Sigmoid colon (tissue), 7 donors: Measurements from ENCODE around the gene MYO7A. TPM values are rescaled to one million over a fixed set of nuclear protein-coding genes. Genes with fewer than 3 reads are reported as not detected.

Experiments used
- DNase-seq: peaks from one replicate; pipeline ENCODE4 v3.0.0-alpha.2; 2019
- H3K27ac ChIP-seq, 4 donors: fragments of 200-600 bp; sonication (generic); one replicate each; pipeline ENCODE4 v1.5.1; 2016 to 2019; ENCODE audit warnings: mild to moderate bottlenecking in 1 of 4
- H3K27me3 ChIP-seq, 3 donors: fragments of 200-600 bp; sonication (generic); one replicate each; pipeline ENCODE4 v1.5.1; 2019; ENCODE audit warnings: mild to moderate bottlenecking in 1 of 3
- H3K36me3 ChIP-seq, 4 donors: fragments of 200-600 bp; sonication (generic); one replicate each; pipeline ENCODE4 v1.5.1; 2016 to 2019
- H3K4me1 ChIP-seq, 4 donors: fragments of 200-600 bp; sonication (generic); one replicate each; pipeline ENCODE4 v1.5.1; 2017 to 2019
- H3K4me3 ChIP-seq, 4 donors: fragments of 200-600 bp; sonication (generic); one replicate each; pipeline ENCODE4 v1.5.1; 2017 to 2019; ENCODE audit warnings: mild to moderate bottlenecking in 2 of 4, moderate library complexity in 1 of 4
- H3K9me3 ChIP-seq, 4 donors: fragments of 200-600 bp in 3 of 4; sonication (generic) in 3 of 4; one replicate each; pipeline versions ENCODE4 v1.5.1 to v1.6.1; 2013 to 2019
- CTCF ChIP-seq, 4 experiments: fragments of 450-650 bp in 3 of 4; fragments of 200-600 bp in 1 of 4; IDR thresholded peaks; one replicate each; pipeline ENCODE4 v1.5.1; 2016 to 2019; ENCODE audit warnings: antibody characterized with exemption in 4 of 4, mild to moderate bottlenecking in 3 of 4, moderate library complexity in 2 of 4
- EP300 ChIP-seq, 4 donors: sonication (generic); formaldehyde crosslinking; IDR thresholded peaks; one replicate each; pipeline ENCODE4 v1.6.1; 2017; ENCODE audit warnings: antibody characterized with exemption in 4 of 4
- POLR2A ChIP-seq, 2 donors: fragments of 450-650 bp; IDR thresholded peaks; one replicate each; pipeline ENCODE4 v1.6.1; 2016; ENCODE audit warnings: antibody characterized with exemption in 2 of 2, mild to moderate bottlenecking in 2 of 2, moderate library complexity in 2 of 2
- POLR2AphosphoS5 ChIP-seq, 4 donors: sonication (generic); formaldehyde crosslinking; IDR thresholded peaks; one replicate each; pipeline ENCODE4 v1.6.1; 2017; ENCODE audit warnings: antibody characterized with exemption in 4 of 4
- WGBS, 2 donors: extraction: QIAGEN DNeasy Blood & Tissue Kit; methylation state at CpG; one replicate each; pipeline ENCODE4 v1.1.7; 2013; 5-methylcytosine and 5-hydroxymethylcytosine counted together
- intact Hi-C: fragments of 100-400 bp; cut with DNase I; formaldehyde crosslinking; loops from one replicate; pipeline ENCODE4 v1.15.1; 2023
- polyA plus RNA-seq, 3 donors: library from polyadenylated mRNA; stranded (reverse); fragments of 200-250 nt; gene quantifications; one replicate each; pipeline ENCODE4 v1.2.3, GENCODE V29; 2013
- total RNA-seq, 4 donors: library from RNA; depleted of rRNA; stranded (reverse); fragments of >200 nt; gene quantifications; one replicate each; pipeline ENCODE4 v1.1.0, GENCODE V29; 2016
- donor health status: healthy with polysubstance abuse.
- donor health status: Bipolar disorder and iron deficiency.
- donor health status: healthy.

Gene MYO7A
- total and polyA plus RNA-seq, 7 donors = 1.8 to 12.8 (median 7.7) TPM

- H3K4me1 ChIP-seq = no peaks in the 10 kb centered on the region
- no peaks in the 10 kb centered on the region for H3K36me3 ChIP-seq
- 93% methylated on average over 14 of the region's 14 CpGs for WGBS, 2 donors
- TF ChIP-seq POLR2AphosphoS5 (IDR thresholded peaks at IDR 0.05) (no peak), EP300 (IDR thresholded peaks at IDR 0.05) (no peak), POLR2A (IDR thresholded peaks at IDR 0.05) (no peak), CTCF (IDR thresholded peaks at IDR 0.05) (no peak)
- intact Hi-C loops = no loop called here
- H3K9me3 ChIP-seq = no peaks in the 10 kb centered on the region
- DNase-seq = peak; percentile 53
- no peak overlapping the region for H3K27ac ChIP-seq
- no peaks in the 10 kb centered on the region for H3K27me3 ChIP-seq
- H3K4me3 ChIP-seq = no peak overlapping the region
Measured at GRCh38 chr11:77197626-77198320, 69.7 kb downstream of the MYO7A start.

GRCh38 chr11:77198440-77198849 lies 70.4 kb downstream of the MYO7A start:
- no peaks in the 10 kb centered on the region for H3K36me3 ChIP-seq
- no peaks in the 10 kb centered on the region for H3K27me3 ChIP-seq
- intact Hi-C loops = no loop called here
- no peak overlapping the region for H3K4me3 ChIP-seq
- DNase-seq = peak; percentile 50
- no peaks in the 10 kb centered on the region for H3K9me3 ChIP-seq
- H3K27ac ChIP-seq = no peak overlapping the region
- TF ChIP-seq EP300 (IDR thresholded peaks at IDR 0.05) = no peak
- no peak for TF ChIP-seq POLR2A (IDR thresholded peaks at IDR 0.05)
- no peak for TF ChIP-seq POLR2AphosphoS5 (IDR thresholded peaks at IDR 0.05)
- no peak for TF ChIP-seq CTCF (IDR thresholded peaks at IDR 0.05)
- no peaks in the 10 kb centered on the region for H3K4me1 ChIP-seq
- 78 to 82% methylated on average over 11 of the region's 11 CpGs for WGBS, 2 donors

- TF ChIP-seq POLR2A (IDR thresholded peaks at IDR 0.05) (no peak), EP300 (IDR thresholded peaks at IDR 0.05) (no peak), POLR2AphosphoS5 (IDR thresholded peaks at IDR 0.05) (no peak), CTCF (IDR thresholded peaks at IDR 0.05) (no peak)
- H3K36me3 ChIP-seq = no peaks in the 10 kb centered on the region
- intact Hi-C loops = no loop called here
- no peaks in the 10 kb centered on the region for H3K9me3 ChIP-seq
- no peaks in the 10 kb centered on the region for H3K27me3 ChIP-seq
- WGBS, 2 donors = 96 to 97% methylated on average over 13 of the region's 13 CpGs
- H3K27ac ChIP-seq = no peak overlapping the region
- DNase-seq = peak; percentile 59
- H3K4me3 ChIP-seq = no peak overlapping the region
- H3K4me1 ChIP-seq = no peaks in the 10 kb centered on the region
Measured at GRCh38 chr11:77199137-77199745, 71.2 kb downstream of the MYO7A start.

GRCh38 chr11:77200351-77201268 lies 72.6 kb downstream of the MYO7A start:
- Histone ChIP-seq H3K9me3 (no peaks in the 10 kb centered on the region), H3K36me3 (no peaks in the 10 kb centered on the region), H3K27me3 (no peaks in the 10 kb centered on the region), H3K4me1 (no peaks in the 10 kb centered on the region), H3K27ac (no peak overlapping the region), H3K4me3 (no peak overlapping the region)
- intact Hi-C loops = no loop called here
- TF ChIP-seq POLR2A (IDR thresholded peaks at IDR 0.05) (no peak), POLR2AphosphoS5 (IDR thresholded peaks at IDR 0.05) (no peak), EP300 (IDR thresholded peaks at IDR 0.05) (no peak), CTCF (IDR thresholded peaks at IDR 0.05) (no peak)
- 90% methylated on average over 12 of the region's 12 CpGs for WGBS, 2 donors
- DNase-seq = peak; percentile 47
